SK-N-SH treated with all-trans-retinoic acid at 6 μM for 48 hours (cell line): ENCODE results near the gene ANKRD6.

Source experiments
- ATAC-seq: fragments of 200-7000 bp; cut with Tn5 transposase; 3 replicates; pipeline ENCODE4 v1.9.1; 2020; ENCODE audit warnings: mild to moderate bottlenecking, moderate library complexity
- ARNTL ChIP-seq: fragments of 450-650 bp; formaldehyde crosslinking; IDR thresholded peaks from 2 replicates; pipeline ENCODE4 v1.5.0; 2020; ENCODE audit warnings: low read depth, mild to moderate bottlenecking, moderate library complexity, borderline replicate concordance
- BACH2 ChIP-seq: fragments of 250-450 bp; sonication (Bioruptor Pico); IDR thresholded peaks from 2 replicates; pipeline ENCODE4 v1.9.0; 2021; ENCODE audit warnings: mild to moderate bottlenecking, borderline replicate concordance
- CSRNP3 ChIP-seq: fragments of 250-450 bp; sonication (Bioruptor Pico); IDR thresholded peaks from 2 replicates; pipeline ENCODE4 v1.5.1; 2021; ENCODE audit warnings: mild to moderate bottlenecking, moderate library complexity
- ESRRG ChIP-seq: fragments of 250-450 bp; sonication (Bioruptor Pico); IDR thresholded peaks from 2 replicates; pipeline ENCODE4 v1.6.1; 2021; ENCODE audit warnings: mild to moderate bottlenecking
- GLIS3 ChIP-seq: fragments of 250-450 bp; sonication (Bioruptor Pico); IDR thresholded peaks from 2 replicates; pipeline ENCODE4 v1.5.0; 2020; ENCODE audit warnings: mild to moderate bottlenecking, moderate library complexity
- ISL1 ChIP-seq: fragments of 250-450 bp; sonication (Bioruptor Pico); IDR thresholded peaks from 2 replicates; pipeline ENCODE4 v2.1.2; 2022; ENCODE audit warnings: mild to moderate bottlenecking, moderate library complexity
- OSR1 ChIP-seq: fragments of 250-450 bp; sonication (Bioruptor Pico); IDR thresholded peaks from 2 replicates; pipeline ENCODE4 v1.8.0; 2022; ENCODE audit warnings: moderate library complexity, mild to moderate bottlenecking, inconsistent platforms
- PPARA ChIP-seq: fragments of 250-450 bp; sonication (Bioruptor Pico); IDR thresholded peaks from 2 replicates; pipeline ENCODE4 v1.5.0; 2020; ENCODE audit warnings: mild to moderate bottlenecking, borderline replicate concordance
- SNAI2 ChIP-seq: fragments of 250-450 bp; sonication (Bioruptor Pico); IDR thresholded peaks from 2 replicates; pipeline ENCODE4 v1.5.0; 2020; ENCODE audit warnings: mild to moderate bottlenecking, moderate library complexity
- TCF4 ChIP-seq: fragments of 250-450 bp; sonication (Bioruptor Pico); IDR thresholded peaks from 2 replicates; pipeline ENCODE4 v1.8.0; 2021; ENCODE audit warnings: mild to moderate bottlenecking, moderate library complexity, borderline replicate concordance
- TOX ChIP-seq: fragments of 250-450 bp; sonication (Bioruptor Pico); IDR thresholded peaks from 2 replicates; pipeline ENCODE4 v1.8.0; 2021; ENCODE audit warnings: mild to moderate bottlenecking, moderate library complexity, borderline replicate concordance
- TSHZ2 ChIP-seq: fragments of 250-450 bp; sonication (Bioruptor Pico); IDR thresholded peaks from 2 replicates; pipeline ENCODE4 v1.5.0; 2020; ENCODE audit warnings: mild to moderate bottlenecking, moderate library complexity
- ZC3H10 ChIP-seq: fragments of 250-450 bp; sonication (Bioruptor Pico); IDR thresholded peaks from 2 replicates; pipeline ENCODE4 v1.5.1; 2021; ENCODE audit warnings: mild to moderate bottlenecking, moderate library complexity
- ZFP30 ChIP-seq: fragments of 450-650 bp; formaldehyde crosslinking; IDR thresholded peaks from 2 replicates; pipeline ENCODE4 v1.5.0; 2022; ENCODE audit warnings: mild to moderate bottlenecking, moderate library complexity
- ZNF565 ChIP-seq: fragments of 450-650 bp; formaldehyde crosslinking; conservative IDR thresholded peaks from 2 replicates; pipeline ENCODE4 v1.5.0; 2020; ENCODE audit warnings: low read depth, mild to moderate bottlenecking, moderate library complexity
- ZNF70 ChIP-seq: fragments of 450-650 bp; formaldehyde crosslinking; IDR thresholded peaks from 2 replicates; pipeline ENCODE4 v1.5.0; 2020; ENCODE audit warnings: mild to moderate bottlenecking, moderate library complexity
- ZNF8 ChIP-seq: fragments of 450-650 bp; formaldehyde crosslinking; IDR thresholded peaks from 2 replicates; pipeline ENCODE4 v1.5.0; 2020; ENCODE audit warnings: mild to moderate bottlenecking, moderate library complexity
- TF ChIP-seq, protein P1 (sequence below): fragments of 250-450 bp; sonication (Bioruptor Pico); IDR thresholded peaks from 2 replicates; pipeline ENCODE4 v1.5.1; 2020; ENCODE audit warnings: low read depth, mild to moderate bottlenecking, moderate library complexity
- TF ChIP-seq, protein P2 (sequence below): fragments of 250-450 bp; sonication (Bioruptor Pico); IDR thresholded peaks from 2 replicates; pipeline ENCODE4 v1.8.0; 2021; ENCODE audit warnings: low read depth, mild to moderate bottlenecking, moderate library complexity, borderline replicate concordance

The ANKRD6 gene

GRCh38 chr6:89400050-89400449 lies 32.9 kb upstream of the ANKRD6 start:
- TF ChIP-seq ZNF70 (CRISPR knock-in tag) (no peak), GLIS3 (CRISPR knock-in tag) (no peak), ESRRG (CRISPR knock-in tag) (no peak), ISL1 (no peak), ZNF8 (CRISPR knock-in tag) (no peak), ZFP30 (CRISPR knock-in tag) (no peak), ZNF565 (CRISPR knock-in tag) (no peak), CSRNP3 (CRISPR knock-in tag) (no peak), TSHZ2 (CRISPR knock-in tag) (no peak), BACH2 (CRISPR knock-in tag) (no peak), ARNTL (no peak), TOX (CRISPR knock-in tag) (no peak)
- TF ChIP-seq, protein P1, sequence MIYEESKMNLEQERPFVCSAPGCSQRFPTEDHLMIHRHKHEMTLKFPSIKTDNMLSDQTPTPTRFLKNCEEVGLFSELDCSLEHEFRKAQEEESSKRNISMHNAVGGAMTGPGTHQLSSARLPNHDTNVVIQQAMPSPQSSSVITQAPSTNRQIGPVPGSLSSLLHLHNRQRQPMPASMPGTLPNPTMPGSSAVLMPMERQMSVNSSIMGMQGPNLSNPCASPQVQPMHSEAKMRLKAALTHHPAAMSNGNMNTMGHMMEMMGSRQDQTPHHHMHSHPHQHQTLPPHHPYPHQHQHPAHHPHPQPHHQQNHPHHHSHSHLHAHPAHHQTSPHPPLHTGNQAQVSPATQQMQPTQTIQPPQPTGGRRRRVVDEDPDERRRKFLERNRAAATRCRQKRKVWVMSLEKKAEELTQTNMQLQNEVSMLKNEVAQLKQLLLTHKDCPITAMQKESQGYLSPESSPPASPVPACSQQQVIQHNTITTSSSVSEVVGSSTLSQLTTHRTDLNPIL (CRISPR knock-in tag) = no peak
- TF ChIP-seq, protein P2, sequence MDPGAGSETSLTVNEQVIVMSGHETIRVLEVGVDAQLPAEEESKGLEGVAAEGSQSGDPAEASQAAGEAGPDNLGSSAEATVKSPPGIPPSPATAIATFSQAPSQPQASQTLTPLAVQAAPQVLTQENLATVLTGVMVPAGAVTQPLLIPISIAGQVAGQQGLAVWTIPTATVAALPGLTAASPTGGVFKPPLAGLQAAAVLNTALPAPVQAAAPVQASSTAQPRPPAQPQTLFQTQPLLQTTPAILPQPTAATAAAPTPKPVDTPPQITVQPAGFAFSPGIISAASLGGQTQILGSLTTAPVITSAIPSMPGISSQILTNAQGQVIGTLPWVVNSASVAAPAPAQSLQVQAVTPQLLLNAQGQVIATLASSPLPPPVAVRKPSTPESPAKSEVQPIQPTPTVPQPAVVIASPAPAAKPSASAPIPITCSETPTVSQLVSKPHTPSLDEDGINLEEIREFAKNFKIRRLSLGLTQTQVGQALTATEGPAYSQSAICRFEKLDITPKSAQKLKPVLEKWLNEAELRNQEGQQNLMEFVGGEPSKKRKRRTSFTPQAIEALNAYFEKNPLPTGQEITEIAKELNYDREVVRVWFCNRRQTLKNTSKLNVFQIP (CRISPR knock-in tag) = no peak
- no peak for ATAC-seq

DNA sequence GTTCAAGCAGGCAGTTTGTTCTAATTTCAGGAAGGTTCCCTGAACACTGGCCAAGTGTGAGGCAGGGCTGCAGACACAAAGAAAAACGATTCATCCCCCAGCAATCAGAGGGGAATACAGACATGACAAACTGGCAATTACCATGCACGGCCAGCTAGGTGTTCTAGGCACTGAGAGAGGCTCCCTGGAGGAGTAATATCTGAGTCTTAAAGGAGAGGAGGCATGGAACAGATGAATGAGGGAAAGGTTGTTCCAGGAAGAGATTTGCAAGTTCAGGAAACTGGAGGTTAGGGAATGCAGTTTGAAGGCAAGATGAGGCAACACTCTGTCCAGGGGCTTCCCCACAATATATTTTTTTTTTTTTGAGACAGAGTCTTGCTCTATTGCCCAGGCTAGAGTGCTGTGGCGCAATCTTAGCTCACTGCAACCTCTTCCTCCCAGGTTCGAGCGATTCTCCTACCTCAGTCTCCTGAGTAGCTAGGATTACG lies 32.0 kb upstream of the ANKRD6 start:
- TF ChIP-seq PPARA (CRISPR knock-in tag) (no peak), OSR1 (no peak), ESRRG (CRISPR knock-in tag) (no peak), ZFP30 (CRISPR knock-in tag) (no peak), ZNF565 (CRISPR knock-in tag) (no peak), TCF4 (no peak), BACH2 (CRISPR knock-in tag) (no peak), TSHZ2 (CRISPR knock-in tag) (no peak), CSRNP3 (CRISPR knock-in tag) (no peak), SNAI2 (no peak), ZC3H10 (CRISPR knock-in tag) (no peak), ARNTL (no peak)
- TF ChIP-seq, protein P2 (CRISPR knock-in tag) = no peak
- no peak for ATAC-seq
